K562 (cell line): ENCODE results near the gene PPM1H. TPM values are rescaled to one million over a fixed set of nuclear protein-coding genes. Genes with fewer than 3 reads are reported as not detected.

ENCODE experiments used
- BDP1 ChIP-seq: IDR thresholded peaks from 3 replicates; pipeline ENCODE4 v1.6.1; 2011; ENCODE audit not compliant: insufficient read length, insufficient read depth
- C11orf30 ChIP-seq: fragments of 450-650 bp; IDR thresholded peaks from 2 replicates; pipeline ENCODE4 v1.6.1; 2016; ENCODE audit warnings: low read depth, mild to moderate bottlenecking
- EGR1 ChIP-seq: fragments of 450-650 bp; conservative IDR thresholded peaks from 2 replicates; pipeline ENCODE4 v1.6.1; 2017; ENCODE audit warnings: mild to moderate bottlenecking
- HDAC6 ChIP-seq: IDR thresholded peaks from 2 replicates; pipeline ENCODE4 v1.6.1; 2012; ENCODE audit warnings: low read depth, mild to moderate bottlenecking, control low read depth, inconsistent platforms, low read length, moderate library complexity
- KLF16 ChIP-seq: IDR thresholded peaks from 2 replicates; pipeline ENCODE4 v1.6.1; 2016; ENCODE audit warnings: antibody characterized with exemption
- LCOR ChIP-seq: sonication (generic); formaldehyde crosslinking; IDR thresholded peaks from 2 replicates; pipeline ENCODE4 v1.8.0; 2022; ENCODE audit warnings: mild to moderate bottlenecking, missing genetic modification reagents
- NONO ChIP-seq, 2 experiments: fragments of 200-400 bp in 1 of 2; fragments of 450-650 bp in 1 of 2; formaldehyde crosslinking in 1 of 2; IDR thresholded peaks; 2 replicates each; pipeline ENCODE4 v1.6.1; 2017; ENCODE audit warnings: low read depth in 2 of 2, mild to moderate bottlenecking in 2 of 2, moderate library complexity in 2 of 2, low read length in 1 of 2
- POLR2G ChIP-seq: fragments of 200-400 bp; formaldehyde crosslinking; IDR thresholded peaks from 2 replicates; pipeline ENCODE4 v1.6.1; 2017; ENCODE audit warnings: low read depth, mild to moderate bottlenecking, antibody characterized with exemption, low read length, moderate library complexity
- SAP30 ChIP-seq: fragments of 200-600 bp; sonication (generic); IDR thresholded peaks from 2 replicates; pipeline ENCODE4 v1.6.1; 2012; ENCODE audit warnings: borderline replicate concordance, low read depth, mild to moderate bottlenecking, moderate library complexity, low read length, control low read depth, inconsistent platforms; ENCODE audit not compliant: insufficient read depth, poor library complexity, severe bottlenecking
- SMARCA4 ChIP-seq: fragments of 450-650 bp; IDR thresholded peaks from 2 replicates; pipeline ENCODE4 v1.6.1; 2016
- TAF15 ChIP-seq: fragments of 200-400 bp; formaldehyde crosslinking; IDR thresholded peaks from 2 replicates; pipeline ENCODE4 v1.6.1; 2017; ENCODE audit warnings: mild to moderate bottlenecking, low read depth, low read length, moderate library complexity
- ZNF175 ChIP-seq: fragments of 200-800 bp; sonication (Bioruptor generic); IDR thresholded peaks from 2 replicates; pipeline ENCODE4 v1.6.1; 2016; ENCODE audit warnings: low read depth, mild to moderate bottlenecking, missing genetic modification characterization, missing compliant biosample characterization
- ZNF23 ChIP-seq: fragments of 250-450 bp; sonication (Bioruptor Pico); IDR thresholded peaks from 2 replicates; pipeline ENCODE4 v1.4.0; 2020; ENCODE audit warnings: mild to moderate bottlenecking
- polyA plus RNA-seq, 8 experiments: library from polyadenylated mRNA; depleted of rRNA in 4 of 8; stranded (reverse) in 5 of 8; unstranded in 3 of 8; fragments of >200 nt; fragmentation: Nextera tagmentation in 2 of 8; fragmentation: Illumina TruSeq in 1 of 8; extraction: Ambion mirVana in 2 of 8; extraction: Trizol in 1 of 8; gene quantifications; 2 replicates each; pipeline versions ENCODE4 v1.2.1 to v1.2.3, GENCODE V29; 2011 to 2014; ENCODE audit warnings: inconsistent platforms in 1 of 8, missing spikeins in 1 of 8
- total RNA-seq, 7 experiments: library from RNA; depleted of rRNA in 6 of 7; stranded (reverse); fragments of >200 nt in 6 of 7; fragmentation: Illumina TruSeq in 2 of 7; extraction: Trizol in 2 of 7; gene quantifications; 2 replicates each; pipeline versions ENCODE4 v1.2.1 to v1.2.3, GENCODE V29; 2011 to 2021; ENCODE audit warnings: low replicate concordance in 1 of 7
- TF ChIP-seq, protein P1 (sequence below), 2 experiments: fragments of 450-650 bp; conservative IDR thresholded peaks; 2 replicates each; pipeline ENCODE4 v1.6.1; 2017; ENCODE audit warnings: mild to moderate bottlenecking in 2 of 2, moderate library complexity in 2 of 2
- TF ChIP-seq, protein P2 (sequence below): IDR thresholded peaks from 2 replicates; pipeline ENCODE4 v1.6.1; 2016; ENCODE audit warnings: missing genetic modification characterization, missing compliant biosample characterization
- TF ChIP-seq, protein P3 (sequence below): fragments of 450-650 bp; formaldehyde crosslinking; IDR thresholded peaks from 2 replicates; pipeline ENCODE4 v1.4.0; 2020; ENCODE audit warnings: mild to moderate bottlenecking, moderate library complexity
- TF ChIP-seq, protein P4 (sequence below): conservative IDR thresholded peaks from 2 replicates; pipeline ENCODE4 v1.6.1; 2011; ENCODE audit warnings: low read depth, mild to moderate bottlenecking, low read length; ENCODE audit not compliant: control insufficient read depth
- TF ChIP-seq, protein P5 (sequence below): fragments of 250-450 bp; sonication (Bioruptor Pico); IDR thresholded peaks from 2 replicates; pipeline ENCODE4 v1.4.0; 2020; ENCODE audit warnings: borderline replicate concordance

Gene PPM1H
- total and polyA plus RNA-seq, 9 of the 15 experiments (the other 6 are each of a cell fraction or from before 2014, with no cell fraction given) = 5.3 to 29.3 (median 11.3) TPM

DNA sequence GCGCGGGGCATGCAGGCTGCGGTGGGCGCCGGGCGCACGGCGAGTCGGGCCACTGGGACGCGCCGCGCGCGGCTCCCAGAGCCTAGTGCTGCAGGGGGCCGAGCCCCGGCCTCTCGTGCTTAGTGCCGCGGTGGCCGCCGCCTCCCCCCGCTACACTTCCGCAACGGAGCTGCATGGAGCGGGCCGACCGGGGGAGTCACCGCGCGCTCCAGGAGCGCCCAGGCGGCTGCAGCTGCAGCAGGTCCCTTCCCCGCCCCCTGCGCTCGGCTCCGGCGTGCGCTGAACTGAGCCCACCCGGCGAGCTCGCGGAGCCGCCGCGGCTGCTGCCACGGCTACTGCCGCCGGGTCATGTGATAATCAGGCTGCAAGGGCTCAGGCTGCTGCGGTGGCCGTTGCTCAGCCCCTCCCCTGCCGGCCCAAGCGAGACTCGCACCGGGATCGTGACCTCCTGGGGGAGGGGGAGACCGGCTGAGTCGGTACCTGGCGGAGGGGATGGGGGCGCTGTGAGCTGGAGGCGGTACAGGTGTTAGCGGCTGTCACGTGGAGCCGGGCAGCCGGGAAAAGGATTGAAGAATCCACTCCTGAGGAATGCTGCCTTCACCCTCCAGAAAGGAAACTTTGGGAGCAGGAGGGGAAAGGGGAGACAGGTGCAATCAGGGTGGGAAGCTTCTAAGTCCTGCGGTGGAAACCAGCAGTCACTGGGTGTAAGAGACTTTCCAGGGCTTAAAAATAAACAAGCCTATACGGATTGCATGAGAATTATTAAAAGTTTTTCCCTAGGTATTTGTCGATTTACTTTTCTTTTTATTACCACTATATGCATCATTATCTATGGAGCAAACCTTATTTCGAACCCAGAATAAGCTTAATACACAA, at the start of gene PPM1H (continued):
- TF ChIP-seq, protein P1, sequence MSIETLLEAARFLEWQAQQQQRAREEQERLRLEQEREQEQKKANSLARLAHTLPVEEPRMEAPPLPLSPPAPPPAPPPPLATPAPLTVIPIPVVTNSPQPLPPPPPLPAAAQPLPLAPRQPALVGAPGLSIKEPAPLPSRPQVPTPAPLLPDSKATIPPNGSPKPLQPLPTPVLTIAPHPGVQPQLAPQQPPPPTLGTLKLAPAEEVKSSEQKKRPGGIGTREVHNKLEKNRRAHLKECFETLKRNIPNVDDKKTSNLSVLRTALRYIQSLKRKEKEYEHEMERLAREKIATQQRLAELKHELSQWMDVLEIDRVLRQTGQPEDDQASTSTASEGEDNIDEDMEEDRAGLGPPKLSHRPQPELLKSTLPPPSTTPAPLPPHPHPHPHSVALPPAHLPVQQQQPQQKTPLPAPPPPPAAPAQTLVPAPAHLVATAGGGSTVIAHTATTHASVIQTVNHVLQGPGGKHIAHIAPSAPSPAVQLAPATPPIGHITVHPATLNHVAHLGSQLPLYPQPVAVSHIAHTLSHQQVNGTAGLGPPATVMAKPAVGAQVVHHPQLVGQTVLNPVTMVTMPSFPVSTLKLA (conservative IDR thresholded peaks at IDR 0.05) = peak; percentile 49 to 75; a peak in 3 of 4 replicates
- no peak for TF ChIP-seq ZNF175
- TF ChIP-seq, protein P2, sequence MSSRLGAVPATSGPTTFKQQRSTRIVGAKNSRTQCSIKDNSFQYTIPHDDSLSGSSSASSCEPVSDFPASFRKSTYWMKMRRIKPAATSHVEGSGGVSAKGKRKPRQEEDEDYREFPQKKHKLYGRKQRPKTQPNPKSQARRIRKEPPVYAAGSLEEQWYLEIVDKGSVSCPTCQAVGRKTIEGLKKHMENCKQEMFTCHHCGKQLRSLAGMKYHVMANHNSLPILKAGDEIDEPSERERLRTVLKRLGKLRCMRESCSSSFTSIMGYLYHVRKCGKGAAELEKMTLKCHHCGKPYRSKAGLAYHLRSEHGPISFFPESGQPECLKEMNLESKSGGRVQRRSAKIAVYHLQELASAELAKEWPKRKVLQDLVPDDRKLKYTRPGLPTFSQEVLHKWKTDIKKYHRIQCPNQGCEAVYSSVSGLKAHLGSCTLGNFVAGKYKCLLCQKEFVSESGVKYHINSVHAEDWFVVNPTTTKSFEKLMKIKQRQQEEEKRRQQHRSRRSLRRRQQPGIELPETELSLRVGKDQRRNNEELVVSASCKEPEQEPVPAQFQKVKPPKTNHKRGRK = no peak
- TF ChIP-seq, protein P3, sequence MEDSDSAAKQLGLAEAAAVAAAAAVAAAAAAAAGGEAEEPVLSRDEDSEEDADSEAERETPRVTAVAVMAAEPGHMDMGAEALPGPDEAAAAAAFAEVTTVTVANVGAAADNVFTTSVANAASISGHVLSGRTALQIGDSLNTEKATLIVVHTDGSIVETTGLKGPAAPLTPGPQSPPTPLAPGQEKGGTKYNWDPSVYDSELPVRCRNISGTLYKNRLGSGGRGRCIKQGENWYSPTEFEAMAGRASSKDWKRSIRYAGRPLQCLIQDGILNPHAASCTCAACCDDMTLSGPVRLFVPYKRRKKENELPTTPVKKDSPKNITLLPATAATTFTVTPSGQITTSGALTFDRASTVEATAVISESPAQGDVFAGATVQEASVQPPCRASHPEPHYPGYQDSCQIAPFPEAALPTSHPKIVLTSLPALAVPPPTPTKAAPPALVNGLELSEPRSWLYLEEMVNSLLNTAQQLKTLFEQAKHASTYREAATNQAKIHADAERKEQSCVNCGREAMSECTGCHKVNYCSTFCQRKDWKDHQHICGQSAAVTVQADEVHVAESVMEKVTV (CRISPR knock-in tag) = no peak
- TF ChIP-seq C11orf30 = no peak
- no peak for TF ChIP-seq HDAC6
- no peak for TF ChIP-seq BDP1
- TF ChIP-seq, protein P4, sequence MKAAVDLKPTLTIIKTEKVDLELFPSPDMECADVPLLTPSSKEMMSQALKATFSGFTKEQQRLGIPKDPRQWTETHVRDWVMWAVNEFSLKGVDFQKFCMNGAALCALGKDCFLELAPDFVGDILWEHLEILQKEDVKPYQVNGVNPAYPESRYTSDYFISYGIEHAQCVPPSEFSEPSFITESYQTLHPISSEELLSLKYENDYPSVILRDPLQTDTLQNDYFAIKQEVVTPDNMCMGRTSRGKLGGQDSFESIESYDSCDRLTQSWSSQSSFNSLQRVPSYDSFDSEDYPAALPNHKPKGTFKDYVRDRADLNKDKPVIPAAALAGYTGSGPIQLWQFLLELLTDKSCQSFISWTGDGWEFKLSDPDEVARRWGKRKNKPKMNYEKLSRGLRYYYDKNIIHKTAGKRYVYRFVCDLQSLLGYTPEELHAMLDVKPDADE = peak; percentile 28; the same call in 1 of the 2 replicates
- TF ChIP-seq SMARCA4 = no peak
- peak; percentile 45 to 60; a peak in 1 of 4 replicates for TF ChIP-seq NONO (IDR thresholded peaks at IDR 0.05; ENCODE audit: low read depth in 2 of 2, low read length in 1 of 2)
- no peak for TF ChIP-seq SAP30
- TF ChIP-seq, protein P5, sequence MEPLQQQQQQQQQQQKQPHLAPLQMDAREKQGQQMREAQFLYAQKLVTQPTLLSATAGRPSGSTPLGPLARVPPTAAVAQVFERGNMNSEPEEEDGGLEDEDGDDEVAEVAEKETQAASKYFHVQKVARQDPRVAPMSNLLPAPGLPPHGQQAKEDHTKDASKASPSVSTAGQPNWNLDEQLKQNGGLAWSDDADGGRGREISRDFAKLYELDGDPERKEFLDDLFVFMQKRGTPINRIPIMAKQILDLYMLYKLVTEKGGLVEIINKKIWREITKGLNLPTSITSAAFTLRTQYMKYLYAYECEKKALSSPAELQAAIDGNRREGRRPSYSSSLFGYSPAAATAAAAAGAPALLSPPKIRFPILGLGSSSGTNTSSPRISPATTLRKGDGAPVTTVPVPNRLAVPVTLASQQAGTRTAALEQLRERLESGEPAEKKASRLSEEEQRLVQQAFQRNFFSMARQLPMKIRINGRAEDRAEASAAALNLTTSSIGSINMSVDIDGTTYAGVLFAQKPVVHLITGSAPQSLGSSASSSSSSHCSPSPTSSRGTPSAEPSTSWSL (CRISPR knock-in tag) = no peak
- TF ChIP-seq TAF15 = no peak
- no peak for TF ChIP-seq ZNF23 (CRISPR knock-in tag)
- TF ChIP-seq KLF16 = 0 out of 2 replicates have a peak, but pooled peaks have one; percentile 5
- TF ChIP-seq LCOR = peak; percentile 53; the same call in 1 of the 2 replicates
- TF ChIP-seq EGR1 = 0 out of 2 replicates have a peak, but pooled peaks have one; percentile 12
- peak; percentile 81 for TF ChIP-seq POLR2G
